GF-D8 (cell line): Measurements from ENCODE around the gene CBLN3.

Source experiments
- DNase-seq: peaks from one replicate; lab custom pipeline; 2025; lab: John Stamatoyannopoulos, UW

The CBLN3 gene

DNA sequence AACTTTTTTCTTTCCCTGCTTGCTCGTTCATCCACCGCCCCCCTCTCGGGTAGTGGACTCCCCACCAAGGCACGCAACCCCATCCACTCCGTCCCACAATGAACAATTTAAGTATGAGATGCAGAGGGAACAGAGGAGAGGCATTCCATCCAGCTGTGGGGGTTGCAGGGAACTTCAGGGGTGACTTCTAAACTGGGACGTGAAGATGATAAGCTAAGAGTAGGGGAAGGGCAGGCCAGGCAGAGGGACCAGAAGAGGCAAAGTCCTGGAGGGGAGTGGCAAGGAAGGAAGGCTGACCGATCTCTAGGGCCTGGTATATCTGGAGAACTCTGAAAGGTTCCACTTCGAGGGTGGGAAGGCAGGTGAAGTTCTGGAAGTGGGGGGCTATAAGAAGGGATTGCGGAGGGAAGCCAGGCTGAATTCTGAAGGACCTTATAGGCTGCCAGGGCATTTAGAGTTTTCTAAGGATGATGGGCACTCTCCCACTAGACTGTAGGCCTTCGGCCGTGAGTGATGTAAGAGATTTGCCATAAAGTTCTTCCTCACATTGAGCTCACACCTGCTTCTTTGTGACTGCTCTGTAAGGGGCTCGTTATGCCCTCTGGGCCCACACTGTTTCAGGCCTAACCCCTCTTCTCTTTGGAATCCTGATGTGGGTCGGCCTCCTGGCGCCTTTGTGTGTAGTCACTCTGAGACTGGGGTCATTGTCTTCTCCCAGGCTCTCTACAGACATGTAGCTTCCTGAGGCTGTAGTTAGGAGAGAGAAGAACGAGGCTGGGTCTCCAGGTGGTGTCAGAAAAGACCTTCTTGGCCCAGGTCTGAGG, 49.3 kb downstream of the CBLN3 start:
- DNase-seq: no peak

DNA sequence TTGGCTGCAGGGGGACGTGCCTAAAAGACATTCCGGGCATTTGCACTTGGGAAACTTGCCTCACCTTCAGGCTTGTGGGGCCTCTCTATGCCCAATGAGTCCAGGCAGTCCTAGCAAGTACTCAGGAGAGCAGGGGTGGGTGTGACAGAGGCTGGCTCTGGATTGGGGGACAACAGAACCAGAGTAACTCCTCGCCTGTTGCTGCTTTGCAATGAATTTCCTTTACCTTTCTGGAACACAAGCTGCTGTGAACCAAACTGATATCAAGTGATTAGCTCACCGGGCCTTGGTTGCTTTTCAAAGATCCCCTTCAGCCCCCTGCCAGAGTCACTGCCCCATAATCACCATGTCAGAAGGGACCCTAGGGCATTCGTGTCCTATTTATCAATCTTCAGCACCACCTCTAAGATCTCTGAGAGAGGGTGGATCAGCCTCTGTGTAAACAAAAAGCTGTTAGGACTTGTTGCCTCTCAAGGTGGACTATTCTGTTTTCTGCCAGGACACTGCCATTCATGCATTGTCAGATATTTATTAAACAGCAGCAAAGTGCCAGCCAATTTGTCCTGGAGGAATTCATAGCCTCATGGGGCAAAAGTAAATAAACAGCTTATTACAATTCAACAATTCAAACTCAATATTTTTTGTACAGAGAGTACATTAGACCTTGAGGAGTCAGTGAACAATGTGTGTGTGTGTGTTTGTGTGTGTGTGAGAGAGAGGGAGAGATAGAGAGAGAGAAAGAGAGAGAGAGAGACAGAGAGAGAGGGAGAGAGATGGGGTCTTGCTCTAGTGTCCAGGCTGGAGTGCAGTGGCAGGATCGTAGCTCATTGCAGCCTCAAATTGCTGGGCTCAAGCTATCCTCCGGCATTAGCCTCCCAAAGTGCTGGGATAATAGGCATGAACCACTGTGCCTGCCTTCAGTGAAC, 50.2 kb downstream of the CBLN3 start:
- DNase-seq: no peak

DNA sequence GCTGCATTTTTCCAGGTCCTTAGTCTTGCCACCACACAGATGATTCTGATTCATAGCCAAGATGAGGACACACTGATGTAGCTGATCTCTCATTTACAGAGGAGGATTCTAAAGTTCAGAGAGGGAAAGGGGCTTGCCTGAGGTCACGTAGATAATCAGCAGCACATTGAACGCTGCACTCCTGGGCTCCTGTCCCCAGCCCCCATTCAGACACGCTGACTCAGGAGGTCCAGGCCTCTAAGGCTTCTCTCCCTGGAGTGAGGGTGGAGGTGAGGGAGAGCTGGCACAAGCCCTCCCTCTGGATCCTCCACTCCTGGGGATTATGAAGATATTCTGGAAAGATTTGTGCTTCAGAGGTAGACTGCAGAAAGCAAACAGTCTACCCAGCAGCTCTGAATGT, 51.1 kb downstream of the CBLN3 start:
- DNase-seq: no peak

DNA sequence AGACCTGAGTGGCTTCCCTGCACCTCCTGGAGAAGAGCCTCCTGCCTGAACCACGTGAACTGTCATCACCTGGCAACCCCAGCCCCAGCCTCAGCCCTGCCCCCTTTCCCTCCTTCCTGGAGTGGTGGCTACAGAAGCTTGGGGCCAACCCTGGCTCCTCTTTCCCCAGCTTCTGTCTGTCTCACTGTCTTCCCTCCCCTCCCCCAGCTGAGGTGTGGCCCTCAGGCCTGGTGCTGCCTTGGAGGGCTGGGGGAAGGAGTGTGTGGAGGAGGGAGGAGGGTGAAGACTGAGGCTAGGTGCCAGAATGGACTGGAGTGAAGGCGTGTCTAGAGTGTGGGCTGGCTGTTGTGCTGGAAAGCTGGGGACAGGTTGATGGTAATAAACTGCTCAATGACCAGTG, 51.8 kb downstream of the CBLN3 start:
- DNase-seq: no peak

DNA sequence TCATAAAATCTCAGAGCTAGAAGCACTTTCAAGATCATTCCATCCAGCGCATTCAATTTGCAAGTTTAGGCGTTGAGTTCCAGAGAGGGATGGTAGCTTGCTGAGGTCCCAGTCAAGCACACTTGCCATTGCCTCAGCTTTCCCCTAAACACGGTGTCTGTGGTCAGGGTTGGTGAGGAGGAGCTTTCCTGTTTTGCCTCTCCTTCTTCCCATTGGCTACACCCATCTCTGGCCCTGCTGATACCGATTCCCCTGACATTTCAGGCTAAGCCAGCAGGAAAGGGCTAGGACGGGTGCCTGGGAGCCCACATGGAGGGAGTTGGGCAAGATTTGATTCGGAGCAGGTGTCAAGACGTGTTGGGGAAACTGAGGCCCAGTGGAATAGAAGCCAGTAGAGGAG, 52.3 kb downstream of the CBLN3 start:
- DNase-seq: no peak
